Urinary bladder (tissue), 4 donors: ENCODE results near the gene ACSL5. TPM values are rescaled to one million over a fixed set of nuclear protein-coding genes. Genes with fewer than 3 reads are reported as not detected.
A peak's percentile ranks its signal among the peaks of the same experiment; 100 is the strongest.
"Not testable (repeated sequence)": the region's sequence is repeated elsewhere in the genome, so short reads cannot be mapped to it uniquely, and the experiment has no call there.

ENCODE experiments used
- DNase-seq: peaks from one replicate; pipeline ENCODE4 v3.0.0-alpha.2; 2015; ENCODE audit errors: extremely low spot score
- H3K27ac ChIP-seq: one replicate; pipeline ENCODE4 v1.5.1; 2013; ENCODE audit warnings: low read depth, mild to moderate bottlenecking, moderate library complexity
- H3K36me3 ChIP-seq: one replicate; pipeline ENCODE4 v1.6.1; 2013; ENCODE audit warnings: mild to moderate bottlenecking, moderate library complexity; ENCODE audit not compliant: insufficient read depth
- H3K4me1 ChIP-seq: one replicate; pipeline ENCODE4 v1.6.1; 2013; ENCODE audit warnings: mild to moderate bottlenecking, moderate library complexity; ENCODE audit not compliant: insufficient read depth
- H3K4me3 ChIP-seq: one replicate; pipeline ENCODE4 v1.5.1; 2013; ENCODE audit warnings: low read depth, low read length
- WGBS: extraction: QIAGEN DNeasy Blood & Tissue Kit; methylation state at CpG from one replicate; pipeline ENCODE4 v1.1.7; 2013; 5-methylcytosine and 5-hydroxymethylcytosine counted together
- polyA plus RNA-seq: library from polyadenylated mRNA; stranded (reverse); fragments of 200-250 nt; gene quantifications from one replicate; pipeline ENCODE4 v1.2.3, GENCODE V29; 2013
- total RNA-seq: library from RNA; depleted of rRNA; stranded (reverse); fragments of >200 nt; gene quantifications from one replicate; pipeline ENCODE4 v1.2.3, GENCODE V29; 2014
- donor health status: healthy with polysubstance abuse.
- donor health status: healthy.

ACSL5 gene
- total and polyA plus RNA-seq, 2 donors = 20.2 to 38.8 TPM

DNA sequence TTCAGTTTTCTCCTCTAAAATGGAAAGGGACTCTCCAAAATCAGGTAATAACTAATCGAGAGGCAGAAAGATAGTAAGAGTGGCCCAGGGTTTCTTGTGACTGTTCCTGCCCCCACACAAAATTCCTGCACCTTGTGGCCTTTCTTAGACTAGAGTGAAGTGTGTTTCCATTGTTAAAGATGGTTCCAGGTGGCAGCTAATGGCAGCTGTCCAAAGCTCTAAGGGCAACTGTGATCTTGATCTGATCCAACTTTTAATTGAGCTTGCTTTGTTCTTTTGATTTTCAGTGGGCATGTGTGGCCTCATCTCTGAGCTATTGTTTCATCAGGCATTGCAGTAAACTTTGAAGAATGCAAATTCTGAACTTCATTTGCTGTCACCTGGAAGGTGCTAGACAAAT, 19.4 kb downstream of the ACSL5 start:
- WGBS = 65% methylated on average over 1 of the region's 1 CpG
- peaks cover 3% of the 10 kb centered on the region for H3K4me1 ChIP-seq
- DNase-seq = no peak
- peaks cover 2% of the 10 kb centered on the region for H3K36me3 ChIP-seq
- H3K4me3 ChIP-seq = no peak overlapping the region
- H3K27ac ChIP-seq = no peak overlapping the region

DNA sequence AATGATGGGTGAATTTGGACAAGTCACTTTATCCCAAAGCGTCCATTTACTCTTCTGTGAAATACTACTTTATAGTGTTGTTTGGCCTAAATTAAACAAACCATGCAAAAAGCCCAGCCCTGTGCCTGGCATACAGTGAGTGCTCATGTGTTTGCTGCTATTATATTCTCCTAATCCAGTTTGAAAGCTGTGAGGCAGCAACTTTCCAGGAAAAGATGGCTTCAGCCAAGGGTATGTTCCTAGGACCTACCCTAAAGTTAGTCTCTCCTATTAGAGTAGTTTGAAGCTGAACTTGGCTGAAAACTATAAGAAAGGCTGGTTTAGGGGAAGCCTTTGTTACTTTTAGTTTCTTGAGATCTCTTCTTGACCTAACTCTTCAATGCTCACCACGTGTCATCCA, 19.9 kb downstream of the ACSL5 start:
- H3K36me3 ChIP-seq = peaks cover 2% of the 10 kb centered on the region
- H3K27ac ChIP-seq = no peak overlapping the region
- H3K4me1 ChIP-seq = peaks cover 3% of the 10 kb centered on the region
- WGBS = 78% methylated on average over 2 of the region's 2 CpGs
- no peak for DNase-seq
- no peak overlapping the region for H3K4me3 ChIP-seq

DNA sequence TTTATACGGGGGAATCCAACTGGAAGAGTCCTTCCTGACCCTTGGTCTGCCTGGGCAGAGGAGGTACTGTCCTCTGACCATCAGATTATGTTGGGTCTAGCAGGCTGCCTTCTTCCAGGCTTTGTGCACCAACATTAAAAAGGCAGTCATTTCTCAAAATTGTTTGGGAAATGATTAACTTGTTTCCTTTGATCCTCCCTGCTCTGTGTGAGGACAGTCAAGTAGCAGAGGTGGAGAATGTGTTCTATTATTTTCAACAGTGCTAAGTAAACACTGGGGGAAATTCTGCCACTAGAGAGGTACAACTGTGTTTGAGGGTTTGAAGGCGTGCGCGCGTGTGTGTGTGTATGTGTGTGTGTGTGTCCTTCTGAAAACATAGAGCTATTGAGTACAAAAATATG, 20.6 kb downstream of the ACSL5 start:
- H3K4me3 ChIP-seq = no peak overlapping the region
- H3K4me1 ChIP-seq = peaks cover 3% of the 10 kb centered on the region
- H3K36me3 ChIP-seq = peaks cover 2% of the 10 kb centered on the region
- no peak for DNase-seq
- 79% methylated on average over 5 of the region's 5 CpGs for WGBS
- no peak overlapping the region for H3K27ac ChIP-seq

DNA sequence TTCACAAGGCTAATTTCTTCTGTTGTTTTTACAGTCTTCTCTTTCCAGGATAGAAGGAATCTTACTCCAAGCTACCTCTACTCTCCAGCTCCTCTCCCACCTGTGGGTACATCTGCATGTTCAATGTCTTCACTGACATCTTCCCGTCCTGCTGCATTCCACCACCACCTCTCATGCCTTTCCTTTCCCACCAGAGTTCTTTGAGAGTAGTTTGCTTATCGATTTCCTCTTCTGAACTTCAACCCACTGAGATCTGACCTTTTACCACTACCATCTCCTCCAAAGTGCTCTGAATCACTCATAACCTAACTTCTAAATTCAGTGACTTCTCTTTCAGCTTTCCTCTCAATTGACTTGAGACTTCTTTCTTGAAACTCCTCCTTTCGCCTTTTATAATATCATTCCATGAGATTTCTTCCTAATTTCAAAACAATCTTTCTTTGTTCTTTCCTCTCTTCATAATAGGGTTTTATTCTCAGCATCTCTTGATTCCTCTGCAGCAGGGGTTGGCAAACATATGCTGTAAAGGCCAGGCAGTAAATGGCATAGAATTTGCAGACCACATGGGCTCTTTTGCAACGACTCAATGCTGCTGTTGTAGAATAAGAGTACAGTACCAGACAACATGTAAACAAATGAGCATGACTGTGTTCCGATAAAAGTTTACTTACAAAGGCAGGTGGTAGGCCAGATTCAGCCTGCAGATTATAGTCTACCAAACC, 22.1 kb downstream of the ACSL5 start:
- Histone ChIP-seq H3K27ac (no peak overlapping the region), H3K36me3 (peaks cover 2% of the 10 kb centered on the region), H3K4me3 (no peak overlapping the region), H3K4me1 (peaks cover 3% of the 10 kb centered on the region)
- no peak for DNase-seq
- WGBS = 64% methylated on average over 5 of the region's 5 CpGs

DNA sequence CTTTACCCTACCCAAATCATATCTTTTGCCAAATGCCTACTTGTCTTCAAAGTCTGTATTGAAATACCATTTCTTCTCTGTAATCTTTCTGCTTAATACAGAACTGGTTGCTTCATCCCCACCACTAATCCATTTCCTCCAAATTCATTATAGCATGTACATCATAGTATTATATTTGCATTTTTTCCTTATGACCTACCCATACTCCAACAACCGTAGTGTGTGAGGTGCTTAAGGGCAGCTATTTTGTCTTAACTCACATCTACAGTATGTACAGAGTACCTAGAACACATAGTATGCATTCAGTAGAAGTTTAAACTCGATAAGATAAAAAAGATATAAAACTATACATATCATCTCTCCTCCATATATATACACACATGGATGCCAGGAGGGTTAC, 23.7 kb downstream of the ACSL5 start:
- Histone ChIP-seq H3K4me3 (no peak overlapping the region), H3K36me3 (peaks cover 2% of the 10 kb centered on the region), H3K4me1 (peaks cover 5% of the 10 kb centered on the region), H3K27ac (no peak overlapping the region)
- DNase-seq = no peak
- 76% methylated on average over 2 of the region's 2 CpGs for WGBS

DNA sequence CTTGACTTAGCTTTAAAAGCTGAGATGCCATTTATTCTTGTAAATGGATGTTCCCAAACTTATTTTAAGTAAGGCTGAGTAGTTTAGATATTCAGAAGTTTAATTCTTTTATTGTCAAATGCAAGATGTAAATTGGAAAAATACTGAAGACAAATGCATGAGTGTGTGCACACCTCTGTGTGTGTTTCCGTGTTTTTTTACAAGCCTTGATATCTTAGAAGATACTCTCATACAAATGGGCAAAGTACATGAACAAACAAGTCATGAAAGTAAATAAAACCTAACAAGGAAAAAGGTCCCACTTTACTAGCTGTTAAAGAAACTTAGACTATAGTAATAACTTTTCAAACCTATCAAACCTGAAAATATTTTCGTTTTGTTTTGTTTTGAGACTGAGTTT, 29.0 kb downstream of the ACSL5 start:
- no peak for DNase-seq

DNA sequence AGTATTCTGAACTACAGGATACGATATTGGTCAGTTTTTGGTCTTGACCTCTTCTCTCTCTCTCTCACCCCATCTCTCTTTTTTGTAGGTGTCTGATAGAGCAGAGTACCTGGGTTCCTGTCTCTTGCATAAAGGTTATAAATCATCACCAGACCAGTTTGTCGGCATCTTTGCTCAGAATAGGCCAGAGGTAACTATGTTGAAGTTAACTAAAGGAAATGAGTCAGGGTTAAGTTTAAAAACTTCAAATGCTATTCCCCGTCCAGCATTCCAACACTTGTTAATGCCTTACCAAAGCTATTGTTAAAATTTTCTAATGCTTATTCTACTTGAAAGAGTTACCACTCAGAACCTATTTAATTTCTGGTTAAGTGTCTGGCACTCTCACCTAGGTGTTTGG, 30.7 kb downstream of the ACSL5 start:
- H3K4me3 ChIP-seq = no peak overlapping the region
- peak overlapping the region; percentile 10 for H3K27ac ChIP-seq
- H3K4me1 ChIP-seq = peaks cover 3% of the 10 kb centered on the region
- H3K36me3 ChIP-seq = peaks cover 1% of the 10 kb centered on the region
- DNase-seq = no peak
- WGBS = 66% methylated on average over 3 of the region's 3 CpGs

More for the DNA sequence above, 29.0 kb downstream of the ACSL5 start:
- Histone ChIP-seq H3K36me3 (peaks cover 1% of the 10 kb centered on the region), H3K4me1 (peaks cover 3% of the 10 kb centered on the region), H3K4me3 (no peak overlapping the region), H3K27ac (no peak overlapping the region)
- WGBS = 67% methylated on average over 2 of the region's 2 CpGs

DNA sequence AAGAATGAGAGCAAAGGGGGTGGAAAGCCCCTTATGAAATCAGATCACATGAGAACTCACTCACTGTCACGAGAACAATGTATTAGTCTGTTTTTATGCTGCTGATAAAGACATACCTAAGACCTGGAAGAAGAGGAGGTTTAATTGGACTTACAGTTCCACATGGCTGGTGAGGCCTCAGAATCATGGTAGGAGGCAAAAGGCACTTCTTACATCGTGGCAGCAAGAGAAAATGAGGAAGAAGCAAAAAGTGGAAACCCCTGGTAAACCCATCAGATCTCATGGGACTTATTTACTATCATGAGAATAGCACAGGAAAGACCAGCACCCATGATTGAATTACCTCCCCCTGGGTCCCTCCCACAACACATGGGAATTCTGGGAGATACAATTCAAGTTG, 32.9 kb downstream of the ACSL5 start:
- DNase-seq, H3K4me3 ChIP-seq, H3K36me3 ChIP-seq, H3K4me1 ChIP-seq, H3K27ac ChIP-seq: not testable (repeated sequence)
- 64% methylated on average over 2 of the region's 2 CpGs for WGBS

DNA sequence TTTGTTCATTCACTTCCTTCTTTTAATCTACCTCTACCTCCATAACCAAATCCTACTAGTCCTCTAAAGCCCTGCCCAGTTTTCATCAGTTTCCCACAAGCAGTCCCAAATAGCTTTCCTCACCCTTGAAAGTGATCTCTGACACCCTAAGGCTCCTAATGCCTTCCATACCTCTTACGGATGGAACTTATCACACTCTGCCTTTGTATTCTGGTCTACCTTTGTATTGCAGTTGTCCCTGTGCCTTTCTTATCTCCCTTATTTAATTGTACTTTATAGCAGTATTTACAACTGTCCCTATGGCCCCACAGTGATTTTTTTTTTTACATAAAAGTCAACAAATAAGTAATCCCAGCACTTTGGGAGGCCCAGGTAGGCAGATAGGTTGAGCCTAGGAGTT, 33.8 kb downstream of the ACSL5 start:
- no peak for DNase-seq
- 86% methylated on average over 1 of the region's 1 CpG for WGBS
- no peak overlapping the region for H3K4me3 ChIP-seq
- H3K27ac ChIP-seq = no peak overlapping the region
- H3K4me1 ChIP-seq = no peaks in the 10 kb centered on the region
- H3K36me3 ChIP-seq = peaks cover 1% of the 10 kb centered on the region

DNA sequence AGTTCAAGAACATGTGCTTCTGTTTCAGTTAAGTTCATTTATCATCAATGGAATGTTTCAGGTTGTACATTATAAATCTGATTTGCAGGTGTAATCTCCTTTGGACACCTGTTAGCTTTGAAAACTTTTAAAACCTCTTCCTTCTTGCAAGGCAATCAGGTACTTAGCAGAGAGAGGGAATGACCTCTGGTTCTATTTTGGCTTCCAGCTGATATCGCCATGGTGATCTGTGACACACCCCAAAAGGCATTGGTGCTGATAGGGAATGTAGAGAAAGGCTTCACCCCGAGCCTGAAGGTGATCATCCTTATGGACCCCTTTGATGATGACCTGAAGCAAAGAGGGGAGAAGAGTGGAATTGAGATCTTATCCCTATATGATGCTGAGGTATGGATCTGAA, 35.4 kb downstream of the ACSL5 start:
- 66% methylated on average over 2 of the region's 2 CpGs for WGBS
- DNase-seq = no peak
- Histone ChIP-seq H3K4me1 (no peaks in the 10 kb centered on the region), H3K36me3 (peaks cover 1% of the 10 kb centered on the region), H3K27ac (no peak overlapping the region), H3K4me3 (no peak overlapping the region)

DNA sequence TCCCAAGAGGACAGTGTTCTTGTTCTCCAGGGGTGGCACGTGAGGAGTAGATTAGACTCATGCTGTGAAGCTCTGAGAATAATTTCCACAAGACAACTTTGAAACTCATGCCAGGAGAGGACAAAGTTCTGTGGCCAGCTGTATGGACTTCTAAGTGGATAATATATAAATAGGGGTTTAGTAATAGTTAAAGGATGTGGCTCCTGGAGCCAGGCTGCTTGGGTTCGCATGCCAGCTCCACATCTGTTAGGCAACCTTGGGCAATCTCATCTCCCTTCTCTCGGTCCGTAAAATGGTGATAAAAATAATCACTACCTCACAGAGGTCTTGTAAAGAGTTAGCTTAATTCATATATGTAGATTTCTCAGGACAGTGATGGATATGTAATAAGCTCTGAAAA, 35.8 kb downstream of the ACSL5 start:
- Histone ChIP-seq H3K36me3 (peaks cover 1% of the 10 kb centered on the region), H3K4me1 (no peaks in the 10 kb centered on the region), H3K27ac (no peak overlapping the region), H3K4me3 (no peak overlapping the region)
- no peak for DNase-seq
- WGBS = 64% methylated on average over 4 of the region's 4 CpGs

DNA sequence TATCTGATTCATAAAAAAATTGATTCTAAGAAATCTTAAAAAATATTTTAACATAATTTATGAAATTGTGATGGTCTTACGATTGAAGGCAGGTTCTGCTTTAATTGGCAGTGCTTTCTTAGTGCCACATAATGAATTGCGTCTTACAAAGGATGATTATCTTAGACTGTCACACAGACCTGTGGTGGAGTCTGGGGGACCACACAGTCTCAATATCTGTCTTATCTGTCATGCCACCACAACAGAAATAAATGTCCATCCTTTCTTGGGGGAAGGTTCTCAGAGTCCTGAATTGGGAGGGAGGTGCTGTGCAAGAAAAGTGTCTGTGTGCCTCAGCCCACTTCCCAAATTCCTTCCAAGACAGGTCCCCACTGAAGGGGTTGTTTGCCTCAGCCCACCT, 38.8 kb downstream of the ACSL5 start:
- Histone ChIP-seq H3K4me3 (no peak overlapping the region), H3K4me1 (no peaks in the 10 kb centered on the region), H3K36me3 (no peaks in the 10 kb centered on the region), H3K27ac (no peak overlapping the region)
- DNase-seq = no peak
- 87% methylated on average over 2 of the region's 2 CpGs for WGBS

DNA sequence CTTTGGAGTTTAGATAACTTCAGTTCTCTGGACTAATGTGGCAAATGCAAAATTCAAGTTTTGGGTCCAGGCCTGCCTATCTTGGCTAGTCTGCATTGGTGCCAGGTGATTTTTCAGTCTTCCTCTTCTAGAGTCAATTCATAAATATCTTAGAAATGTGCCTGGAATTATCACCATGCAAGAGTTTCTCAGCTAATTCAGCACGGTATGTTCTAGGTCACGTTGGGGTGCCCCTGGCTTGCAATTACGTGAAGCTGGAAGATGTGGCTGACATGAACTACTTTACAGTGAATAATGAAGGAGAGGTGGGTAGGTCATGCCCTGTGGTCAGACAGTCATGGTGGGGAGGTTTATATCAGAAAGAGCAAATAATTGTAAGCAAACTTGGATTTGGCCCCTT, 47.8 kb downstream of the ACSL5 start:
- 94% methylated on average over 3 of the region's 3 CpGs for WGBS
- Histone ChIP-seq H3K36me3 (peaks cover 6% of the 10 kb centered on the region), H3K4me1 (no peaks in the 10 kb centered on the region), H3K27ac (no peak overlapping the region), H3K4me3 (no peak overlapping the region)
- DNase-seq = no peak

DNA sequence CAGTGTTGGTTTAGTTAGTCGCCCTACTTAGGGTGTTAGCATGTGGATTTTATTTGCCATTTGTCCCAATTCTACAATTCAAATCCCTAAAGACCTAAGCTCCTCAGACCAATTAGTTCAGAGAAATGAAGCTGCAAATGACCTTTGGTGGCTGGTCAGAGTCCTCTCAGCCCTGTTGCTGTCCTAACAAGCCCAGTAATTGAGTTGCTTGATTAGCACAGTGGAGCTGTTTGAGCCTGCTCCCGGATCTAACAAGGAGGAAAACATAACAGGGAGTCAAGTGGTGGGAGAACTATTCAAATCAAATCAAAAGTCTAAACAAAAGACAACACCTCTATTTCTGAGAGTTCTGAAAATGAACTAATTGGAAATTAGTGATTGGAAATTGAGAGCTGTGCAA, 50.7 kb downstream of the ACSL5 start:
- Histone ChIP-seq H3K27ac (no peak overlapping the region), H3K4me3 (no peak overlapping the region), H3K4me1 (no peaks in the 10 kb centered on the region), H3K36me3 (peaks cover 6% of the 10 kb centered on the region)
- 70% methylated on average over 2 of the region's 2 CpGs for WGBS
- no peak for DNase-seq

DNA sequence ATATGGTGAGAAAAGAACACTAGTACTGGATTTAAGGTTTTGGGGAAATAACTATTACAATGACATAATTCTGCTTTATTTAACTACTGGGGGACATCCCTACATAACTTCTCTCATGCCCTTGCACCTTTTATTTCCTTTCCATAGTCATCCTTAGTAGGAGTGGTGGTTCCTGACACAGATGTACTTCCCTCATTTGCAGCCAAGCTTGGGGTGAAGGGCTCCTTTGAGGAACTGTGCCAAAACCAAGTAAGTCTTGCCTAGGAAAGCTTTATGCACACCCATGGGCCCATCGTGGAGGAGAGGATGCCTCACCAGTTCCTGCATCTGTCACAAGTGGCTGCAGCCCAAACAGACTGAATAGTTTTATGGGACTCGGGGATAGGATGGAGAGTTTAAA, 52.2 kb downstream of the ACSL5 start:
- no peaks in the 10 kb centered on the region for H3K4me1 ChIP-seq
- DNase-seq = no peak
- H3K4me3 ChIP-seq = no peak overlapping the region
- no peak overlapping the region for H3K27ac ChIP-seq
- peaks cover 4% of the 10 kb centered on the region for H3K36me3 ChIP-seq
- WGBS = 70% methylated on average over 2 of the region's 2 CpGs
